ENCODE measurements around the gene CRACDL. TPM values are rescaled to one million over a fixed set of nuclear protein-coding genes. Genes with fewer than 3 reads are reported as not detected.

CRACDL gene
- total RNA-seq, 1 experiment from 2014 or later: 2.4 TPM

DNA sequence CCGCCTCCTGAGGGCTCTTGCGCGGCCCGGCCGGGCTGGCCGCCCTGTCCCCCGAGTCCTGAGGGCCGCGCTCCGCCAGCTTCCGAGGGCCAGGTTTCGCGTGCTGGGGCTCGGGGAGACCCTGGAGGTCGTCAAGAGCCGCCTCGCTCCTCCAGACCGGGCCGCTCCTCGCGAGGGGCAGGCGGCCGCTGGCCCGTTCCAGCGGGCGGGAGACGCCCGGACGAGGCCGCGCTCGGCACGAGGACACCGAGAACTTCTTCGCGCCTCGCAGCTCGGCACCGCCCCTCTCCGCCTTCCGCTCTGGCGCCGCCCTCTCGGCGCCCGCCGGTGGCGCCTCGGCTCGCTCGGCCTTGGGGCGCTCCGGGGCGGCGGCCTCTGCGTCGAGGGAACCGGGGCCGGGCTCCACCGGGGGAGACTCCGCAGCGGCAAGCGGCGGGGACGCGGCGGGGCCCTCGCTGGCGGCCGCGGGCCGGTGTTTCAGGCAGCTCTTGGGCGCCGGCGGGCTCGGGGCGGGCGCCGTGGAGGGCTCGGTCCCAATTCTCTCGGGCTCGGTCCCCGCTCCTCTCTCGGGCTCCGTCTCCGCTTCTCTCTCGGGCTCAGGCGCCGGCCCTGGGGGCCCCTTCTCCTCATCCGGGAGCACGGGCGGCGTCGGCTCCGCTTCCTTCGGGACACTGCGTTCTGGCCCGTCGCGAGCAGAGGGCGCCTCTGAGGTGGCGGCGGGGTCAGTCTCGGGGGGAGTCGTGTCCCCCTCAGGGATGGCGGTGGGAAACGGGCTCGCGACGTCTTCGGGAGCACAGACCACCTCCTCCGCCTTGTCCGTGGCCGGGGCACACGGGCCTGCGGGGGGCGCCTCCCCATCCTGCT lies 113.5 kb downstream of the CRACDL start:
- Histone ChIP-seq H3K27me3 (ENCODE audit: control insufficient read depth, insufficient read depth, low read length) (no peaks in the 10 kb centered on the region), H3K4me1 (ENCODE audit: control insufficient read depth, insufficient read depth, low read length) (no peaks in the 10 kb centered on the region), H3K9me3 (ENCODE audit: control insufficient read depth, insufficient read depth, low read depth, low read length) (no peaks in the 10 kb centered on the region), H3K36me3 (ENCODE audit: control insufficient read depth, insufficient read depth, low read length) (no peaks in the 10 kb centered on the region), H3K4me3 (ENCODE audit: low read depth in 2 of 2, low read length in 2 of 2) (no peak overlapping the region), H3K27ac (ENCODE audit: low read length) (no peak overlapping the region)
- DNase-seq (ENCODE audit: low read depth, low spot score): no peak
- in situ Hi-C loops (cut with HindIII; ENCODE audit: low pct_unique_long_range_greater_than_20kb, low sequenced_read_pairs) (no loop called here), intact Hi-C loops (cut with micrococcal nuclease; ENCODE audit: unreplicated experiment) (no loop called here)
- TF ChIP-seq POLR2AphosphoS5 (IDR thresholded peaks at IDR 0.05; ENCODE audit: low read depth, low read length) (no peak), REST (IDR thresholded peaks at IDR 0.05; ENCODE audit: insufficient read depth in 1 of 2, low read depth in 2 of 2, low read length in 1 of 2) (no peak), CTCF (IDR thresholded peaks at IDR 0.05) (no peak), SIN3A (IDR thresholded peaks at IDR 0.05; ENCODE audit: borderline replicate concordance, insufficient read depth, low read depth, low read length) (no peak), TCF7L2 (IDR thresholded peaks at IDR 0.05; ENCODE audit: low read depth, low read length) (no peak)
- ChIA-PET CTCF (no interaction called here), POLR2A (no interaction called here)
- no peak for ATAC-seq
- no TSS peak for BruUV-seq (replicated peaks)

GRCh38 chr2:98821629-98822135 lies 114.3 kb downstream of the CRACDL start:
- in situ Hi-C loops (cut with HindIII; ENCODE audit: low pct_unique_long_range_greater_than_20kb, low sequenced_read_pairs) (no loop called here), intact Hi-C loops (cut with micrococcal nuclease; ENCODE audit: unreplicated experiment) (no loop called here)
- TF ChIP-seq SIN3A (IDR thresholded peaks at IDR 0.05; ENCODE audit: borderline replicate concordance, insufficient read depth, low read depth, low read length): no peak
- TF ChIP-seq POLR2AphosphoS5 (IDR thresholded peaks at IDR 0.05; ENCODE audit: low read depth, low read length): no peak
- no peak for TF ChIP-seq CTCF (IDR thresholded peaks at IDR 0.05)
- TF ChIP-seq REST (IDR thresholded peaks at IDR 0.05; ENCODE audit: insufficient read depth in 1 of 2, low read depth in 2 of 2, low read length in 1 of 2): no peak
- no peak for TF ChIP-seq TCF7L2 (IDR thresholded peaks at IDR 0.05; ENCODE audit: low read depth, low read length)
- Histone ChIP-seq H3K27me3 (ENCODE audit: control insufficient read depth, insufficient read depth, low read length) (no peaks in the 10 kb centered on the region), H3K36me3 (ENCODE audit: control insufficient read depth, insufficient read depth, low read length) (no peaks in the 10 kb centered on the region), H3K4me3 (ENCODE audit: low read depth in 2 of 2, low read length in 2 of 2) (no peak overlapping the region), H3K9me3 (ENCODE audit: control insufficient read depth, insufficient read depth, low read depth, low read length) (no peaks in the 10 kb centered on the region), H3K27ac (ENCODE audit: low read length) (no peak overlapping the region), H3K4me1 (ENCODE audit: control insufficient read depth, insufficient read depth, low read length) (no peaks in the 10 kb centered on the region)
- no TSS peak for BruUV-seq (replicated peaks)
- ATAC-seq (no peak), DNase-seq (ENCODE audit: low read depth, low spot score) (no peak)
- CTCF ChIA-PET: no interaction called here
- POLR2A ChIA-PET: no interaction called here

Data from Panc1 (cell line).